GM23338 (cell line): ENCODE results near the gene CAMTA1. TPM values are rescaled to one million over a fixed set of nuclear protein-coding genes. Genes with fewer than 3 reads are reported as not detected.

ENCODE experiments used
- ATAC-seq: fragments of 200-7000 bp; cut with Tn5 transposase; 3 replicates; pipeline ENCODE4 v1.9.1; 2020
- DNase-seq: peaks from one replicate; pipeline ENCODE4 v3.0.0-alpha.2; 2015; ENCODE audit warnings: low spot score
- H2AFZ ChIP-seq: fragments of 200-600 bp; sonication (generic); 2 replicates; pipeline ENCODE4 v1.8.0; 2016; ENCODE audit warnings: antibody characterized with exemption, mild to moderate bottlenecking, moderate library complexity
- H3F3A ChIP-seq: fragments of 200-600 bp; sonication (generic); replicated peaks from 2 replicates; pipeline ENCODE4 v1.8.0; 2017; ENCODE audit warnings: antibody characterized with exemption, mixed run types, low read depth
- H3K27ac ChIP-seq: fragments of 200-600 bp; sonication (generic); 2 replicates; pipeline ENCODE4 v1.6.1; 2016; ENCODE audit warnings: low read depth
- H3K27me3 ChIP-seq: fragments of 200-600 bp; sonication (generic); 2 replicates; pipeline ENCODE4 v1.8.0; 2016; ENCODE audit warnings: mild to moderate bottlenecking, mixed run types, moderate library complexity; ENCODE audit not compliant: insufficient read depth
- H3K36me3 ChIP-seq: fragments of 200-600 bp; sonication (generic); 2 replicates; pipeline ENCODE4 v1.8.0; 2016; ENCODE audit warnings: mild to moderate bottlenecking; ENCODE audit not compliant: insufficient read depth
- H3K4me1 ChIP-seq: fragments of 200-600 bp; sonication (generic); 2 replicates; pipeline ENCODE4 v1.8.0; 2016; ENCODE audit warnings: mild to moderate bottlenecking, moderate library complexity; ENCODE audit not compliant: insufficient read depth
- H3K4me2 ChIP-seq: fragments of 200-600 bp; sonication (generic); 2 replicates; pipeline ENCODE4 v1.7.1; 2017; ENCODE audit warnings: mixed run types
- H3K4me3 ChIP-seq: fragments of 200-600 bp; sonication (generic); 2 replicates; pipeline ENCODE4 v1.6.1; 2016; ENCODE audit warnings: mixed run types
- H3K79me2 ChIP-seq: fragments of 200-600 bp; sonication (generic); replicated peaks from 2 replicates; pipeline ENCODE4 v1.8.0; 2017; ENCODE audit warnings: mild to moderate bottlenecking; ENCODE audit not compliant: insufficient read depth
- H3K9me2 ChIP-seq: fragments of 200-600 bp; sonication (generic); 2 replicates; pipeline ENCODE4 v1.8.0; 2017; ENCODE audit not compliant: insufficient read depth
- H4K20me1 ChIP-seq: fragments of 200-600 bp; sonication (generic); replicated peaks from 2 replicates; pipeline ENCODE4 v1.8.0; 2017; ENCODE audit warnings: mild to moderate bottlenecking; ENCODE audit not compliant: insufficient read depth
- H3K27ac Mint-ChIP-seq: 2 replicates; pipeline ENCODE4 v1.8.0; 2020; ENCODE audit warnings: inconsistent platforms, mild to moderate bottlenecking, moderate library complexity, mixed read lengths
- H3K27me3 Mint-ChIP-seq: 3 replicates; pipeline ENCODE4 v1.8.0; 2022; ENCODE audit warnings: low read depth, mild to moderate bottlenecking, moderate library complexity, mixed read lengths, inconsistent platforms; ENCODE audit not compliant: insufficient read depth, poor library complexity
- H3K36me3 Mint-ChIP-seq: 3 replicates; pipeline ENCODE4 v1.8.0; 2021; ENCODE audit warnings: low read depth, mild to moderate bottlenecking, inconsistent platforms, moderate library complexity, mixed read lengths
- H3K4me1 Mint-ChIP-seq: 3 replicates; pipeline ENCODE4 v1.8.0; 2020; ENCODE audit warnings: mild to moderate bottlenecking, inconsistent platforms, mixed read lengths
- H3K4me3 Mint-ChIP-seq: 3 replicates; pipeline ENCODE4 v1.8.0; 2021; ENCODE audit warnings: moderate library complexity, mild to moderate bottlenecking, inconsistent platforms, mixed read lengths
- H3K9me3 Mint-ChIP-seq: 3 replicates; pipeline ENCODE4 v1.8.0; 2020; ENCODE audit warnings: moderate library complexity, mild to moderate bottlenecking, inconsistent platforms, mixed read lengths
- CREB1 ChIP-seq: fragments of 250-450 bp; sonication (Bioruptor Pico); IDR thresholded peaks from 2 replicates; pipeline ENCODE4 v1.5.0; 2020; ENCODE audit warnings: low read depth, mild to moderate bottlenecking, moderate library complexity
- CTCF ChIP-seq, 2 experiments: fragments of 200-600 bp in 1 of 2; sonication (generic) in 1 of 2; conservative IDR thresholded peaks; 2 replicates each; pipeline versions ENCODE4 v1.5.1 to v1.6.1; 2016 to 2017; ENCODE audit warnings: antibody characterized with exemption in 2 of 2, low read depth in 2 of 2, mild to moderate bottlenecking in 2 of 2, moderate library complexity in 1 of 2
- EZH2 ChIP-seq: fragments of 200-600 bp; sonication (generic); IDR thresholded peaks from one replicate; pipeline ENCODE4 v1.8.0; 2017; ENCODE audit warnings: antibody characterized with exemption, mild to moderate bottlenecking, low read depth; ENCODE audit not compliant: unreplicated experiment
- EZH2phosphoT487 ChIP-seq: fragments of 200-600 bp; sonication (generic); IDR thresholded peaks from one replicate; pipeline ENCODE4 v1.8.1; 2018; ENCODE audit warnings: antibody characterized with exemption; ENCODE audit not compliant: unreplicated experiment
- JUNB ChIP-seq: IDR thresholded peaks from one replicate; pipeline ENCODE4 v1.6.1; 2016; ENCODE audit warnings: antibody characterized with exemption; ENCODE audit not compliant: unreplicated experiment
- NANOG ChIP-seq: IDR thresholded peaks from 2 replicates; pipeline ENCODE4 v1.6.1; 2016; ENCODE audit warnings: antibody characterized with exemption, borderline replicate concordance
- POLR2AphosphoS5 ChIP-seq: IDR thresholded peaks from 2 replicates; pipeline ENCODE4 v1.6.1; 2016; ENCODE audit warnings: antibody characterized with exemption, low read depth
- REST ChIP-seq: IDR thresholded peaks from one replicate; pipeline ENCODE4 v1.6.1; 2018; ENCODE audit warnings: antibody characterized with exemption; ENCODE audit not compliant: unreplicated experiment
- STAT1 ChIP-seq: IDR thresholded peaks from one replicate; pipeline ENCODE4 v1.6.1; 2016; ENCODE audit warnings: antibody characterized with exemption; ENCODE audit not compliant: unreplicated experiment
- ZNF114 ChIP-seq: fragments of 250-450 bp; sonication (Bioruptor Pico); IDR thresholded peaks from 2 replicates; pipeline ENCODE4 v1.5.0; 2020; ENCODE audit warnings: mild to moderate bottlenecking, moderate library complexity
- ZNF331 ChIP-seq: fragments of 250-450 bp; sonication (Bioruptor Pico); IDR thresholded peaks from 2 replicates; pipeline ENCODE4 v1.5.0; 2020; ENCODE audit warnings: low read depth, mild to moderate bottlenecking, moderate library complexity
- ZNF462 ChIP-seq: fragments of 250-450 bp; sonication (Bioruptor Pico); IDR thresholded peaks from 2 replicates; pipeline ENCODE4 v1.5.0; 2020; ENCODE audit warnings: mild to moderate bottlenecking, moderate library complexity
- polyA plus RNA-seq: library from polyadenylated mRNA; unstranded; fragments of >200 nt; fragmentation: Nextera tagmentation; extraction: Ambion mirVana; gene quantifications from 2 replicates; pipeline ENCODE4 v1.2.1, GENCODE V29; 2016
- total RNA-seq: library from RNA; depleted of rRNA; stranded (reverse); fragments of >200 nt; shearing (Covaris generic); gene quantifications from 2 replicates; pipeline ENCODE4 v1.2.3, GENCODE V29; 2014
- TF ChIP-seq, protein P1 (sequence below): IDR thresholded peaks from 2 replicates; pipeline ENCODE4 v1.6.1; 2016; ENCODE audit warnings: antibody characterized with exemption

The CAMTA1 gene
- total and polyA plus RNA-seq, 2 experiments from 2014 or later, result 115 to 519 TPM

GRCh38 chr1:7086106-7086505, 300.9 kb downstream of the CAMTA1 start:
- no peaks in the 10 kb centered on the region for H3K4me1 Mint-ChIP-seq
- H3F3A ChIP-seq, result no peaks in the 10 kb centered on the region
- no peak for DNase-seq

More at GRCh38 chr1:7086106-7086505, 300.9 kb downstream of the CAMTA1 start:
- Histone ChIP-seq H3K4me1 (no peaks in the 10 kb centered on the region), H3K9me2 (no peaks in the 10 kb centered on the region), H3K27me3 (no peaks in the 10 kb centered on the region), H3K4me3 (no peak overlapping the region), H3K4me2 (no peak overlapping the region), H3K27ac (no peak overlapping the region), H3K36me3 (no peaks in the 10 kb centered on the region), H3K79me2 (no peaks in the 10 kb centered on the region), H4K20me1 (no peaks in the 10 kb centered on the region), H2AFZ (no peak overlapping the region)
- ATAC-seq, result no peak
- no peaks in the 10 kb centered on the region for H3K9me3 Mint-ChIP-seq
- H3K27ac Mint-ChIP-seq, result no peak overlapping the region
- TF ChIP-seq EZH2phosphoT487 (no peak), ZNF462 (CRISPR knock-in tag) (no peak), CTCF (conservative IDR thresholded peaks at IDR 0.05; ENCODE audit: low read depth in 2 of 2) (no peak), EZH2 (no peak), ZNF331 (CRISPR knock-in tag) (no peak), ZNF114 (CRISPR knock-in tag) (no peak), NANOG (no peak), REST (no peak), POLR2AphosphoS5 (no peak), CREB1 (CRISPR knock-in tag) (no peak), JUNB (no peak), STAT1 (no peak)
- TF ChIP-seq, protein P1, sequence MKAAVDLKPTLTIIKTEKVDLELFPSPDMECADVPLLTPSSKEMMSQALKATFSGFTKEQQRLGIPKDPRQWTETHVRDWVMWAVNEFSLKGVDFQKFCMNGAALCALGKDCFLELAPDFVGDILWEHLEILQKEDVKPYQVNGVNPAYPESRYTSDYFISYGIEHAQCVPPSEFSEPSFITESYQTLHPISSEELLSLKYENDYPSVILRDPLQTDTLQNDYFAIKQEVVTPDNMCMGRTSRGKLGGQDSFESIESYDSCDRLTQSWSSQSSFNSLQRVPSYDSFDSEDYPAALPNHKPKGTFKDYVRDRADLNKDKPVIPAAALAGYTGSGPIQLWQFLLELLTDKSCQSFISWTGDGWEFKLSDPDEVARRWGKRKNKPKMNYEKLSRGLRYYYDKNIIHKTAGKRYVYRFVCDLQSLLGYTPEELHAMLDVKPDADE, result no peak
- H3K27me3 Mint-ChIP-seq, result no peaks in the 10 kb centered on the region
- no peak overlapping the region for H3K4me3 Mint-ChIP-seq
- no peaks in the 10 kb centered on the region for H3K36me3 Mint-ChIP-seq
